Neural cell (in vitro differentiated cells): ENCODE data around the gene POLD4. TPM values are rescaled to one million over a fixed set of nuclear protein-coding genes. Genes with fewer than 3 reads are reported as not detected.

Experiments used
- H2AFZ ChIP-seq: fragments of 200-600, 300-800 bp; sonication (generic), shearing (Covaris generic); 2 replicates; pipeline ENCODE4 v1.6.0; 2014; ENCODE audit warnings: low read depth, mild to moderate bottlenecking, antibody characterized with exemption, low read length, moderate library complexity
- H3F3A ChIP-seq: fragments of 200-600 bp; shearing (Covaris generic); 2 replicates; pipeline ENCODE4 v1.6.1; 2016; ENCODE audit warnings: mild to moderate bottlenecking, moderate library complexity, mixed read lengths, antibody characterized with exemption, low read length; ENCODE audit not compliant: insufficient read depth, poor library complexity, severe bottlenecking
- H3K27ac ChIP-seq: fragments of 200-600, 300-800 bp; sonication (generic), shearing (Covaris generic); 2 replicates; pipeline ENCODE4 v1.5.1; 2014; ENCODE audit warnings: mild to moderate bottlenecking, low read length, moderate library complexity
- H3K27me3 ChIP-seq: fragments of 300-800, 200-600 bp; sonication (generic), shearing (Covaris generic); 2 replicates; pipeline ENCODE4 v1.6.0; 2014; ENCODE audit warnings: mild to moderate bottlenecking, low read depth, low read length, moderate library complexity; ENCODE audit not compliant: insufficient read depth
- H3K36me3 ChIP-seq: fragments of 300-800, 200-600 bp; sonication (generic), shearing (Covaris generic); 2 replicates; pipeline ENCODE4 v1.5.1; 2014; ENCODE audit warnings: mild to moderate bottlenecking, antibody characterized with exemption, low read length, moderate library complexity; ENCODE audit not compliant: insufficient read depth
- H3K4me2 ChIP-seq: fragments of 300-800, 200-600 bp; sonication (generic), shearing (Covaris generic); 2 replicates; pipeline ENCODE4 v1.6.0; 2014; ENCODE audit warnings: mild to moderate bottlenecking, low read length
- H3K4me3 ChIP-seq: fragments of 300-800, 200-600 bp; sonication (generic), shearing (Covaris generic); 2 replicates; pipeline ENCODE4 v1.5.1; 2014; ENCODE audit warnings: mild to moderate bottlenecking, low read length, moderate library complexity
- H3K79me2 ChIP-seq: fragments of 200-600 bp; shearing (Covaris generic); replicated peaks from 2 replicates; pipeline ENCODE4 v1.6.0; 2014; ENCODE audit warnings: mild to moderate bottlenecking, low read length, moderate library complexity; ENCODE audit not compliant: insufficient read depth
- H3K9ac ChIP-seq: fragments of 300-800, 200-600 bp; sonication (generic), shearing (Covaris generic); 2 replicates; pipeline ENCODE4 v1.6.1; 2016; ENCODE audit warnings: mild to moderate bottlenecking, low read length, mixed read lengths
- H3K9me2 ChIP-seq: fragments of 200-600 bp; shearing (Covaris generic); 2 replicates; pipeline ENCODE4 v1.6.1; 2016; ENCODE audit warnings: mild to moderate bottlenecking, low read length, mixed read lengths; ENCODE audit not compliant: insufficient read depth
- H3K9me3 ChIP-seq: fragments of 200-600, 300-800 bp; sonication (generic), shearing (Covaris generic); 2 replicates; pipeline ENCODE4 v1.6.1; 2016; ENCODE audit warnings: mild to moderate bottlenecking, mixed run types, low read length, moderate library complexity, mixed read lengths
- H4K20me1 ChIP-seq: fragments of 200-600 bp; shearing (Covaris generic); 2 replicates; pipeline ENCODE4 v1.6.1; 2016; ENCODE audit warnings: mild to moderate bottlenecking, mixed run types; ENCODE audit not compliant: insufficient read depth
- EP300 ChIP-seq: fragments of 450-650 bp; conservative IDR thresholded peaks from 2 replicates; pipeline ENCODE4 v1.6.1; 2014; ENCODE audit warnings: antibody characterized with exemption, mild to moderate bottlenecking, moderate library complexity; ENCODE audit not compliant: poor library complexity, severe bottlenecking
- EZH2 ChIP-seq: fragments of 200-600, 300-800 bp; shearing (Covaris generic), sonication (generic); IDR thresholded peaks from 2 replicates; pipeline ENCODE4 v1.6.1; 2014; ENCODE audit warnings: antibody characterized with exemption, low read length, borderline replicate concordance, mild to moderate bottlenecking; ENCODE audit not compliant: insufficient read depth, poor library complexity, severe bottlenecking
- POLR2AphosphoS5 ChIP-seq: IDR thresholded peaks from 2 replicates; pipeline ENCODE4 v1.6.1; 2012
- RAD21 ChIP-seq: fragments of 450-650 bp; conservative IDR thresholded peaks from 2 replicates; pipeline ENCODE4 v1.6.1; 2014; ENCODE audit warnings: antibody characterized with exemption, mild to moderate bottlenecking, moderate library complexity
- TAF1 ChIP-seq: IDR thresholded peaks from 2 replicates; pipeline ENCODE4 v1.6.1; 2012; ENCODE audit warnings: low read depth
- polyA plus RNA-seq: library from polyadenylated mRNA; depleted of rRNA; stranded (reverse); fragments of >200 nt; gene quantifications from 2 replicates; pipeline ENCODE4 v1.2.3, GENCODE V29; 2014
- TF ChIP-seq, protein P1 (sequence below): IDR thresholded peaks from 2 replicates; pipeline ENCODE4 v1.6.1; 2012; ENCODE audit warnings: borderline replicate concordance
- TF ChIP-seq, protein P2 (sequence below): fragments of 450-650 bp; IDR thresholded peaks from 2 replicates; pipeline ENCODE4 v1.5.1; 2014; ENCODE audit warnings: antibody characterized with exemption, mild to moderate bottlenecking, moderate library complexity; ENCODE audit not compliant: poor library complexity, severe bottlenecking

POLD4 gene
- polyA plus RNA-seq, 1 donor from 2014 or later = 6.8 TPM

GRCh38 chr11:67364169-67364568 is 10.8 kb upstream of the POLD4 start:
- no peaks in the 10 kb centered on the region for H3F3A ChIP-seq
- TF ChIP-seq EZH2 (no peak), EP300 (no peak), TAF1 (no peak), POLR2AphosphoS5 (no peak), RAD21 (no peak)
- TF ChIP-seq, protein P1, sequence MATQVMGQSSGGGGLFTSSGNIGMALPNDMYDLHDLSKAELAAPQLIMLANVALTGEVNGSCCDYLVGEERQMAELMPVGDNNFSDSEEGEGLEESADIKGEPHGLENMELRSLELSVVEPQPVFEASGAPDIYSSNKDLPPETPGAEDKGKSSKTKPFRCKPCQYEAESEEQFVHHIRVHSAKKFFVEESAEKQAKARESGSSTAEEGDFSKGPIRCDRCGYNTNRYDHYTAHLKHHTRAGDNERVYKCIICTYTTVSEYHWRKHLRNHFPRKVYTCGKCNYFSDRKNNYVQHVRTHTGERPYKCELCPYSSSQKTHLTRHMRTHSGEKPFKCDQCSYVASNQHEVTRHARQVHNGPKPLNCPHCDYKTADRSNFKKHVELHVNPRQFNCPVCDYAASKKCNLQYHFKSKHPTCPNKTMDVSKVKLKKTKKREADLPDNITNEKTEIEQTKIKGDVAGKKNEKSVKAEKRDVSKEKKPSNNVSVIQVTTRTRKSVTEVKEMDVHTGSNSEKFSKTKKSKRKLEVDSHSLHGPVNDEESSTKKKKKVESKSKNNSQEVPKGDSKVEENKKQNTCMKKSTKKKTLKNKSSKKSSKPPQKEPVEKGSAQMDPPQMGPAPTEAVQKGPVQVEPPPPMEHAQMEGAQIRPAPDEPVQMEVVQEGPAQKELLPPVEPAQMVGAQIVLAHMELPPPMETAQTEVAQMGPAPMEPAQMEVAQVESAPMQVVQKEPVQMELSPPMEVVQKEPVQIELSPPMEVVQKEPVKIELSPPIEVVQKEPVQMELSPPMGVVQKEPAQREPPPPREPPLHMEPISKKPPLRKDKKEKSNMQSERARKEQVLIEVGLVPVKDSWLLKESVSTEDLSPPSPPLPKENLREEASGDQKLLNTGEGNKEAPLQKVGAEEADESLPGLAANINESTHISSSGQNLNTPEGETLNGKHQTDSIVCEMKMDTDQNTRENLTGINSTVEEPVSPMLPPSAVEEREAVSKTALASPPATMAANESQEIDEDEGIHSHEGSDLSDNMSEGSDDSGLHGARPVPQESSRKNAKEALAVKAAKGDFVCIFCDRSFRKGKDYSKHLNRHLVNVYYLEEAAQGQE = no peak
- TF ChIP-seq, protein P2, sequence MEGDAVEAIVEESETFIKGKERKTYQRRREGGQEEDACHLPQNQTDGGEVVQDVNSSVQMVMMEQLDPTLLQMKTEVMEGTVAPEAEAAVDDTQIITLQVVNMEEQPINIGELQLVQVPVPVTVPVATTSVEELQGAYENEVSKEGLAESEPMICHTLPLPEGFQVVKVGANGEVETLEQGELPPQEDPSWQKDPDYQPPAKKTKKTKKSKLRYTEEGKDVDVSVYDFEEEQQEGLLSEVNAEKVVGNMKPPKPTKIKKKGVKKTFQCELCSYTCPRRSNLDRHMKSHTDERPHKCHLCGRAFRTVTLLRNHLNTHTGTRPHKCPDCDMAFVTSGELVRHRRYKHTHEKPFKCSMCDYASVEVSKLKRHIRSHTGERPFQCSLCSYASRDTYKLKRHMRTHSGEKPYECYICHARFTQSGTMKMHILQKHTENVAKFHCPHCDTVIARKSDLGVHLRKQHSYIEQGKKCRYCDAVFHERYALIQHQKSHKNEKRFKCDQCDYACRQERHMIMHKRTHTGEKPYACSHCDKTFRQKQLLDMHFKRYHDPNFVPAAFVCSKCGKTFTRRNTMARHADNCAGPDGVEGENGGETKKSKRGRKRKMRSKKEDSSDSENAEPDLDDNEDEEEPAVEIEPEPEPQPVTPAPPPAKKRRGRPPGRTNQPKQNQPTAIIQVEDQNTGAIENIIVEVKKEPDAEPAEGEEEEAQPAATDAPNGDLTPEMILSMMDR = no peak
- no peaks in the 10 kb centered on the region for H3K9me3 ChIP-seq
- H3K36me3 ChIP-seq = no peaks in the 10 kb centered on the region
- H2AFZ ChIP-seq = no peak overlapping the region
- no peaks in the 10 kb centered on the region for H3K79me2 ChIP-seq
- H3K9me2 ChIP-seq = no peaks in the 10 kb centered on the region
- H4K20me1 ChIP-seq = no peaks in the 10 kb centered on the region
- no peak overlapping the region for H3K4me3 ChIP-seq
- H3K4me2 ChIP-seq = no peak overlapping the region
- H3K27me3 ChIP-seq = no peaks in the 10 kb centered on the region
- no peak overlapping the region for H3K9ac ChIP-seq
- no peak overlapping the region for H3K27ac ChIP-seq

DNA sequence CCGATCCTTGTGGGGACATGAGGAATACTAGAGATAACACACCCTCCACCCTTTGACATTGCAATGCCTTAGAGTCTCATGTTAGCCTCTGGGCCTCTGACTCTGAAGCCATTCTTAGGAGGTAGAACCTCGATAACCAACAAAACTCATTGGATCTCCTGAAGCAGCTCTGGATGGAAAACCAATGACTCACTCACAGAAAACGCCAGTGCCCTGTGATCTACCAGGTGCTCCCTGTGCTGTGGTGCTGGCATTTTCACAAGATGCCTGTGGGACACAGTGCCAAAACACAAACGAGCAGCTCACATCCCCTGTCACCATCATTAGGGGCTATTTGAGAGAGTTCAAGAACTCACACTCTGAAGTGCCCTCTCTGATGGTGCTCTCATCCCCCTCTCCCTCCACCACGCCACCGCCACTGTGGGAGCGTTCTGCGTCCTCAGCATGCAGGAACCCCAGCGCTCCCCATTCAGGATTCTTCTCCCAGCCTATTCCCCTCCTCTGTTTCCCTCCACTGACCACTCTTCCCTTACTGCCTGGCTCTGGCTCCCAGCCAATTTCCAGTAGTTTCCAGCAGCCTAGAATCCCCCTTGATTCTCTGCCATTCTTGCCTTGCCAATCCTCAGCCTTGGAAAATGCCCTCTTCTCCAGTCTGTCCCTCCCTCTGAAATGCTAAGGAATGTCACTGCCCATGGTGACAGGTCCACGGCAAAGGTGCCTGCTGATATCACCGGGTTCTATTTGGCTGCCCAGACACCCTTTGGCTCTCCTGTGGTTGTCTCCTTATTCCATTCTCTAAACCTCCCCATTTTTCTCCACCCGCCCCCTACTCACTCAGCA is 4.7 kb upstream of the POLD4 start:
- no peak overlapping the region for H3K27ac ChIP-seq
- no peaks in the 10 kb centered on the region for H3F3A ChIP-seq
- H3K4me2 ChIP-seq = no peak overlapping the region
- TF ChIP-seq RAD21 = no peak
- no peaks in the 10 kb centered on the region for H3K27me3 ChIP-seq
- H3K4me3 ChIP-seq = no peak overlapping the region
- H3K9ac ChIP-seq = no peak overlapping the region
- H3K9me3 ChIP-seq = no peaks in the 10 kb centered on the region
- no peaks in the 10 kb centered on the region for H4K20me1 ChIP-seq
- no peaks in the 10 kb centered on the region for H3K79me2 ChIP-seq
- H2AFZ ChIP-seq = no peak overlapping the region
- no peaks in the 10 kb centered on the region for H3K9me2 ChIP-seq
- no peaks in the 10 kb centered on the region for H3K36me3 ChIP-seq
